GM18951 (cell line): Measurements from ENCODE around the gene ATP13A2.

Source experiments
- POLR2A ChIP-seq: IDR thresholded peaks from 4 replicates; pipeline ENCODE4 v1.6.1; 2011; ENCODE audit warnings: mild to moderate bottlenecking; ENCODE audit not compliant: insufficient read length, insufficient read depth; ENCODE audit errors: extremely low read depth
- in situ Hi-C: fragments of 300-500 bp; cut with MboI; formaldehyde crosslinking; loops from one replicate; pipeline ENCODE4 v1.12.0; 2022; ENCODE audit warnings: low sequenced_read_pairs, mixed read lengths, inconsistent platforms; ENCODE audit not compliant: unreplicated experiment

Gene ATP13A2

DNA sequence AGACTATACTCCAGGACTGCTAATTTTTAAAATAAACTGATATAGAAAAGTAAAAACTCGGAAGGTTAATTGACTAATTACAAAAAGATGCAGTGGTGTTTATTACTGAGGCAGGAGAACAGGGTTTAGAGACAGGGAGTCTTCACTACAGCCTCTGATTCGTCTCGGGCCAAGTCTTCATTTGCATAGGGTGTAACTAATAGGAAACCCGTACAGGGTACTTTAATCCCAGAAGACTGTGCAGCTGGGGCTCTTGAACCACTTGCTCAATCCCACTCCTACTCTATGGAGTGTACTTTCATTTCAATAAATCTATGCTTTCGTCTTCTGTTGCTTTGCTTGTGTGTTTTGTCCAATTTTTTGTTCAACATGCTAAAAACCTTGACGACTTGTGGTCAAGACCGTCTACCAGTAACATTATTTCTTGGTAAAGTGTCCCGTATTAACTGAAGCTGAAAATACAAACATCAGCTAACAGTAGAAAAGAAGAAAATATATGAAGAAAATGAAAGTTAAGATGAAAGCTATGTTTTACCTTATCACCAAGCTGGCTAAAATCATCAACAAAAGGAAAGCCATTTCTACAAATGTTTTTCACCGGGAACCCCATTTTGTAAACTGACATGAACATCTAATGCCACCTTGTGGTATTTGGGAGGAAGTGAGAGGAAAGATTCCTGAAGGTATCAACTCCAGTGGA is 34.1 kb upstream of the ATP13A2 start:
- no peak for TF ChIP-seq POLR2A
- in situ Hi-C loops, result no loop called here

DNA sequence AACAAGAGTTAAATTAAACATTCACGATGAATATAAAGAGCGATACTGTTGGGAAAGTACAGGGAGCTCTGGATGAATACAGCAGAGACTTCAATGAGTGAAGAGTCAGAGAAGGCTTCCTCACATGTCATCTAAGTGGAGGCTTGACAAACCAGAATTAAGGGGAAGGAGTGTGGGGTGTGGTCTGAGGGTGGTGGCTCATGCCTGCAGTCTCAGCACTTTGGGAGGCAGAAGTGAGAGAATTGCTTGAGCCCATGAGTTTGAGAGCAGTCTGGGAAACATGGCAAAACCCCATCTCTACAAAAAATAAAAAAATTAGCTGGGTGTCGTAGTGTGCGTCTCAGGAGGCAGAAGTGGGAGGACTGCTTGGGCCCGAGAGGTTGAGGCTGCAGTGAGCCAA is 33.4 kb upstream of the ATP13A2 start:
- in situ Hi-C loops, result no loop called here

DNA sequence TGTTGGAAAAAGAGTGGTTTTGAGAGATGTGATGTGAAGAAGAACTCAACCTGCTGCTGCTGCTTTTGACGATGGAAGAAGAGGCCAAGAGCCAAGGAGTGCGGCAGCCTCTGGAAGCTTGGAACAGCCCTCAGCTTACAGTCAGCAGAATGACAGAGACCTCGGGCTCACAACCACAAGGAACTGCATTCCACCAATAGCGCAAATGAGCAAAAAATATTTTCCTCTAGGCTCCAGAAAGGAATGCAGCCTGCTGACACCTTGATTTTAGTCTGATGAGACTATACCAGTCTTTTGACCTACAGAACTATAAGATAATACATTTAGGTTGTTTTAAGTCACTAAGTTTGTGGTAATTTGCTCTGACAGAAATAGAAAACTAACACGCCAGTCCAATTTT is 31.9 kb upstream of the ATP13A2 start:
- no peak for TF ChIP-seq POLR2A

More for the DNA sequence above, 33.4 kb upstream of the ATP13A2 start:
- TF ChIP-seq POLR2A, result no peak

GRCh38 chr1:17040135-17040534 is 28.4 kb upstream of the ATP13A2 start:
- TF ChIP-seq POLR2A, result no peak
- in situ Hi-C loops, result no loop called here

More for the DNA sequence above, 31.9 kb upstream of the ATP13A2 start:
- in situ Hi-C loops, result no loop called here

- in situ Hi-C loops, result no loop called here
- no peak for TF ChIP-seq POLR2A
Observed at GRCh38 chr1:17039522-17039921, 27.8 kb upstream of the ATP13A2 start.

- in situ Hi-C loops, result no loop called here
- TF ChIP-seq POLR2A, result no peak
Observed at GRCh38 chr1:17033481-17033880, 21.8 kb upstream of the ATP13A2 start.

- in situ Hi-C loops, result no loop called here
- TF ChIP-seq POLR2A, result no peak
Observed at GRCh38 chr1:17032741-17033140, 21.0 kb upstream of the ATP13A2 start.

GRCh38 chr1:17031436-17031835 is 19.7 kb upstream of the ATP13A2 start:
- no peak for TF ChIP-seq POLR2A
- in situ Hi-C loops, result no loop called here

GRCh38 chr1:17030206-17030605 is 18.5 kb upstream of the ATP13A2 start:
- in situ Hi-C loops, result no loop called here
- TF ChIP-seq POLR2A, result no peak

DNA sequence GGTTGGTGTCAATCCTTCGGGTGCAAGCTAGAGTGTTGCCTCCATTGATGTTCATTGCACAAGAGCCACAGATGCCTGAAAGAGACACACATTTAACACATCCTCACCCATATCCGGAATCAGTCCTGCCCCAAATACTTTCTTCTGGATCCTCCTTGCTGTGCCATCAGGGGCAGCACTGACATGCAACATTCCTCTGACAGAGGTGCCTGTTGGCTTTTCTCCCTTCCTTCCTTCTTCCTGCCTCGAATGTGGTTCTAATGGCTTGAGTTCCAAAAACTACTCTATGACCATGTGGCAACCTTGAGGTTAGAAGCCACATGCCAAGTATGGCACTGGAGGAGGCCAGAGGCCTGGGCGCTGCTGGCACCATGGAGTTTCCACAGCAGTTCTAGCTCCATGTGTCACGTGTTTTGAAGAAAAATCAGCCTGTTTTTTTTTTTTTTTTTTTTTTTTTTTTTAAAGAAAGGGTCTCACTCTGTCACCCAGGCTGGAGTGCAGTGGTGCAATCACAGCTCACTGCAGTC is 17.0 kb upstream of the ATP13A2 start:
- no peak for TF ChIP-seq POLR2A
- in situ Hi-C loops, result no loop called here

GRCh38 chr1:17027900-17028299 is 16.2 kb upstream of the ATP13A2 start:
- no peak for TF ChIP-seq POLR2A
- in situ Hi-C loops, result no loop called here

DNA sequence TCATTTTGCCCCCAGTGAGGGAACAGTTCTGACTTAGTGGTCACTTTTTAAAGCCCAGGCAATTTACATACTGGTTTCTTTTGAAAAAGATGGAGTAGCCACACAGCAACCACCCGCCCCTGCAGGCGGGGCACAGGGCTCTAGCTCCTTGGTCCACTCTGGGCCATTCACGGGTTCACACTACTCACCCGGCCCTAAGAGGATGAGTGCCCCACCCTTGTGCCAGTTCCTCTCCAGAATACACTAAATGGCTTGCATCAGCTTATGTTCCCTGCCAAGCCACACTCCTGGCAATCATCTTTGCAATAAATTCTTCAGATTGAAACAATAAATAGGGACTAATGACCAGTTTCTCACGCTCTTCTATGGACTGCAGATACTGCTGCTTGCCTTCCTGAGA is 15.7 kb upstream of the ATP13A2 start:
- no peak for TF ChIP-seq POLR2A
- in situ Hi-C loops, result no loop called here

GRCh38 chr1:17024721-17025120 is 13.0 kb upstream of the ATP13A2 start:
- TF ChIP-seq POLR2A, result no peak
- in situ Hi-C loops, result no loop called here

- in situ Hi-C loops, result no loop called here
- TF ChIP-seq POLR2A, result no peak
Observed at GRCh38 chr1:17023573-17023972, 11.8 kb upstream of the ATP13A2 start.
